ENCODE results near the gene PTP4A2.

Gene PTP4A2

DNA sequence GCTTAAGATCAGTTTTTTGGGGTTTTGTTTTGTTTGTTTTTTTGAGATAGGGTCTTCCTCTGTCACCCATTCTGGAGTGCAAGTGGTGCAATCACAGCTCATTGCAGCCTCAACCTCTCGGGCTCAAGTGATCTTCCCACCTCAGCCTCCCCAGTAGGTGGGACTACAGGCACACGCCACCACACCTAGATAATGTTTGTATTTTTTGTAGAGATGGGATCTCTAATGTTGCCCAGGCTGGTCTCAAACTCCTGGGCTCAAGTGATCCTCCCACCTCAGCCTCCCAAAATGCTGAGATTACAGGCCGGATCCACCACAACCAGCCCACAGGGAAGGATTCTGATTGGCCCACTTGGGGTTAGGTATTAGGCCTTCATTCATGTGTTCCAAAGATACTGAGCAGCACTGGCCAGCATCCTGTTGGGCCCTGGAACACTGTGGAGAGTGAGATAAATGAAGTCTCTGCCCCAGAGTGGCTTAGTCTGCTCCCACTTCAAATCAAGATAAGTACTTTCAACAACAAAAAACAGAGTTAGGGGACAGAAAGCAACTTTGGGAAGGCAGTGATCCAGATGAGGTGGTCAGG is 54.7 kb downstream of the PTP4A2 start:
- no peak for DNase-seq

DNA sequence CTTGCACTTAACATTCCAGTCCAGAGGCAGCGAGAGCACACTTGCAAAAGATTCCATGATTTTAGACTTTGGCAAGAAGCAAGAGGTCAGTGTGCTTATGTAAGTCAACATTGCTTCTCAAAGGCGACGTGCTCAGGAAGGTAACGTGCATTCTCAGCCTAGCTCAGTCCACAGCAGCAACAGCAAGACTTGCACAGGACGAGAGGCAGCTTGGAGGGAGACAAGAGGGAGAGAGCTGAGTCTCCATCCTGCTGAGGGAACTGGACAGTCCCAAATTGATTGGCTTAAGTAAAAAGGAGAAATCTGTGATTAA is 56.5 kb downstream of the PTP4A2 start:
- no peak for DNase-seq

DNA sequence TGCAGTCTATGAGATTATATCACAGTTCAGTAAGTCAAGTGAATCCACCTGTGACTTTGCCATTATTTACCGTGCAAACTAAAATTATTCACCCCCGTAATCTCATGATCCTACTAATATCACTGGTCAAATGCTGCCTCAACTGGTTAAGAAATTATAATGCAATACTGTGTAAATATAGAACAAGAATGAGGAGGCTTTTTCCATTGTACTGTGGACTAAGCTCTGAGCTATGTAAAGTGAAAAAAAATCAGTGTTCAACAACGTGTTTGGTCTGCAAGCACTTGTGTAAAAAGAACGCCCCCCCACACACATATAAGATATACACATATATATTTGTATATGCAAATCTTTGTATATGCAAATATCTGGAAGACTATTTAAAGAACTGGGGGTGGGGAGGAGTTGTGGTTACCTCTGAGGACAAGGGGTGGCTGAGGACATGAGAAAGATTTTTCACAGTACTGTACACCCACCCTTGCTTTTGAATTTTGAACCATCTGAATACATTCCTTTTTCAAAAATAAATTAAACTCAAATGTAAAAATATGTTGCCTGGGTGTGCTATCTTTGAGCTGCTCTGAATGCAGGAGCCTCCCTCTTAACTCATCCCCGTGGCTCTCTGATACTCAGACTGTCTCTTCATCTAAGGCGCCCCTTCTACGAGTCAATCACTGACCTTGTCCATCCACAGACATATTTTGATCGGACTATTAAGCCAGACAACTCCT is 57.0 kb downstream of the PTP4A2 start:
- DNase-seq: no peak

DNA sequence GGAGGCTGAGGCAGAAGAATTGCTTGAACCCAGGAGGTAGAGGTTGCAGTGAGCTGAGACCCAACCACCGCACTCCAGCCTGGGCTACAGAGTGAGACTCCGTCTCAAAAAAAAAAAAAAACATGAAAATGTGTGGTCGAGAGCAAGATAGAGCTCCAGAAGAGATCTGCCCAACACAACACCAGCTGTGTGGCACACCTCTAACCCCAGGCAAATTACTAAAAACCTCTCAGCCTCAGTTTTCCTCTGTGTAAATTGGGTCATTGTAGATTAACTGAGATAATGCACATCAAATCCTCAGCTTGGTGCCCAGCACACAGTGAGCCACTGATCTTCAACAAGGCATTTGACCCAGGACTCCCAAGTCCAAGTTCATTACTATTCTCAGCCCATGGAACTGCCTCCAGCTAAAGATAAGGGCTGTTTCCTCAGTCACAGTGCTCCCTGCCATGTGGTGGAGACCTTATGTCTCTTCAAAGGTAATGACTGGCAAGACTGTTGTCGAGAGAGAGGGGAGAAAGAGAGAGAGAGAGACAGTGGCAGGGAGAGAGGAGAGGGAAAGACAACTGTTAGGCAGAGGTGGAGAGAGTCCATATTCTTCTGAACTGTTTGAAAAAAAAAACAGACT is 58.1 kb downstream of the PTP4A2 start:
- no peak for DNase-seq

DNA sequence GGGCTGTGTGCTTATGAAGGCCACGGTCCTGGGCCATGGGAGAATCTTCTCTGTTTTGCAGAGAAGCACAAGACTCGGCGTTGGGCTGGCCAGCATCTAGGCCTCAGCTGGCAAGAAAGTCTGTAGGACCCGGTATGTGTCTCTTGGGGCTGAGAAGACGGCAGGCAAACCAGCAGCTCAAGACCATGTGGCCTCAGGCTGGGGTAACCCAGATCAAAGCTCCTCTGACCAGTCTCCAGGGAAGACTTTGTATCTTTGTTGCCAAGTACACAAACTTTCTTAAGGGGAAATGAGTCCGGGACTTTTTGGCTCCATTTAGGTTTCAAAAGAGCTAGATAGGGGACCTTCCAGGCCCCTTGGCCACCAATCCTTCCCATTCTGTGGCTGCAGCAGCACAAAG is 60.1 kb downstream of the PTP4A2 start:
- no peak for DNase-seq

DNA sequence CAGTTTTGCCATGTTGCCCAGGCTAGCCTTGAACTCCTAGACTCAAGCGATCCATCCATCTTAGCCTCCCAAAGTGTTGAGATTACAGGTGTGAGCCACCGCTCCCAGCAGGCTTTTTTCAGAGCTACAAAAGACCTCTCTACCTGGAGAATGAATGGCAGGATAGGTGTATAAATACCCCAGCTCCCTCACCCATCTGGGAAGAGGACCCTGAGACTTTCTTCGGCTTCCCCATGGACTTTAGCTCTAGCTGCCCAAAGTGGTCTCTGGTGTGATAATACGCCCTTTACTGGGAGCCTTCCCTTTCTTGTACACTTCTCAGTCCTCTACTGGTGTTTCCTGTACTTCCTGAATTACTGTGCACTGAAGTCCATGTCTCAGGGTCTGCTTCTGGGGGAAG is 60.6 kb downstream of the PTP4A2 start:
- DNase-seq: no peak

DNA sequence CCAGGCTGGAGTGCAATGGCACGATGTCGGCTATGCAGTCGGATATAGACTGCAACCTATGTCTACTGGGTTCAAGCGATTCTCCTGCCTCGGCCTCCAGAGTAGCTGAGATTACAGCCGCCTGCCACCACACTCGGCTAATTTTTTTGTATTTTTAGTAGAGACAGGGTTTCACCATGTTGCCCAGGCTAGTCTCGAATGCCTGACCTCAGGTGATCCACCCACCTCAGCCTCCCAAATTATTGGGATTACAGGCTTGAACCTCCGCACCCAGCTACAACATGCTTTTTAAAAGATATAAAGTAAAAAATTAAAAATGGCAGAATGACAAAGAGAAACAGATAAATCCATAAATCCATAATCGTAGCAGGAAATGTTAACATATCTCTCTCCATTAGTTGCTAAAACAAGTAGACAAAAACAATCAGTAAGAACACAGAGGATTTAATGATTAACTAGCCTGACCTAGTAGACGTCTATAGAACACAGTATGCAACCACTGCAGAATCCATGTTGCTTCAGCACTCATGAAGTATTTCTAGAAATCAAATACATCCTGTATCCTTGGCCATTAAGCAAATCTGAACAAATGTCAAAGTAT is 62.4 kb downstream of the PTP4A2 start:
- no peak for DNase-seq

DNA sequence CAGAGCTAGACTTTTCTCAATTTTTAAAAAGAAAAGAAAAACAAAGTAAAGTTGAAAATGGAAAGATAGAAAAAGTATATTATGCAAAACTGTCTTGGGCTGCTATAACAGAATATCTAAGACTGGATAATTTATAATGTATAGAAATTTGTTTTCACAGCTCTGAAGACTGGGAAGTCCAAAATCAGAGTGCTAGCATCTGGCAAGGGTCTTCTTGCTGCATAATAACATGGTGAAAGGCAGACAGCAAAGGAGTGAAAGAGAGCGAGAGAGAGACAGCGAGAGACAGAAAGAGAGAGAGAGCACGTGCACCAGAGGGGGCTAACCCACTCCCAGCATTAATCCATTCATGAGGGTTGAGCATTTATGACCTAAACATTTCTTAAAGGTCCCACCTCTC is 63.2 kb downstream of the PTP4A2 start:
- no peak for DNase-seq

DNA sequence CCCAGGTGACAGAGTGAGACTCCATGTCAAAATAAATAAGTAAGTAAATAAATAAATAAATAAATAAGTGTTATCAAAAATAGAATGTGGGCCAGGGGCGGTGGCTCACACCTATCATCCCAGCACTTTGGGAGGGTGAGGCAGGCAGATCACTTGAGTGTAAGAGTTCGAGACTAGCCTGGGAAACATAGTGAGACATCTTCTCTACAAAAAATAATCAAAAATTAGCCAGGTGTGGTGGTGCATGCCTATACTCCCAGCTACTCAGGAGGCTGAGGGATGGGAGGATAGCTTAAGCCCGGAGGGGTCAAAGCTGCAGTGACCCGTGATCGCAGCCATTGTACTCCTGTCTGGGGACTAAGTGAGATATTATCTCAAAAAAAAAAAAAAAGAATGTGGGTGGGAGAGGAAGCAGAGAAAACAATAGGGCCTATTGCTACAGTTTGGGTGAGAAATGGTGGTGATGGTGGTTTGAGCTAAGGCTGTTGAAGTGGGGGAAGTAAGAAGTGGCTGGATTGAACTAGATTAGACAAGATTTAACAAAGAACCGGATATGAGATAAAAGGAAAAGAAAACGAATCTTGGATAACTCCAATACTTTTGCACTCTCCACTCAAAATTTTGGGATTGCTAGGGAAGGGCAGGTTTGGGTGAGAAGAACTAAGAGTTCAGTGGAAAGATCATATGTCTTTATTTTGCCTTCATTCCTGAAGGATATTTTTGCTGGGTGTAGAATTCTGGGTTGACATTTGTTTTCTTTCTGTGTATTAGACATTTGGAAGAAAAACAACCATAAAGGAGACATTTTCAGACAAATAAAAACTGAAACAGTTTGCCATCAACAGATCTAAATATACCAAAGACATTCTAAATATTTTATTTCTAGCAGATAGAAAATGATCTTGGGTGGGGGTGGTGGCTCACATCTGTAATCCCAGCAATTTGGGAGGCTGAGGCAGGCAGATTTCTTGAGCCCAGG is 65.2 kb downstream of the PTP4A2 start:
- no peak for DNase-seq

DNA sequence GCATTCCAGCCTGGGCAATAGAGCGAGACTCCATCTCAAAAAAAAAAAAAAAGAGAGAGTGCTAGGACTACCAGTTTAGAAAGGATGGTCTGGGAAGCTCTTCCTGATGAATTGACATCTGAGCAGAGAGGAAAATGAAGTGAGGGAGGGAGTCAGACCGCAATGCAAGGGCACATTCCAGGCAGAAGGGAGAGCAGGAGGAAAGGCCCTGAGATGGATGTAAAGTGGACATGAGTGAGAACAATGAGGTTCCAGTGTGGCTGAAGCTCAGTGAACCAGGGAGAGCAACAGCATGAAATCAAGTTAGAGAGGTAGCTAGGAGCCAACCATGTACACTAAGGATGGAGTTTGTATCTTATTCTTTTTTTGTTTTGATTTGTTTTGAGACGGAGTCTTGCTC is 66.5 kb downstream of the PTP4A2 start:
- no peak for DNase-seq

DNA sequence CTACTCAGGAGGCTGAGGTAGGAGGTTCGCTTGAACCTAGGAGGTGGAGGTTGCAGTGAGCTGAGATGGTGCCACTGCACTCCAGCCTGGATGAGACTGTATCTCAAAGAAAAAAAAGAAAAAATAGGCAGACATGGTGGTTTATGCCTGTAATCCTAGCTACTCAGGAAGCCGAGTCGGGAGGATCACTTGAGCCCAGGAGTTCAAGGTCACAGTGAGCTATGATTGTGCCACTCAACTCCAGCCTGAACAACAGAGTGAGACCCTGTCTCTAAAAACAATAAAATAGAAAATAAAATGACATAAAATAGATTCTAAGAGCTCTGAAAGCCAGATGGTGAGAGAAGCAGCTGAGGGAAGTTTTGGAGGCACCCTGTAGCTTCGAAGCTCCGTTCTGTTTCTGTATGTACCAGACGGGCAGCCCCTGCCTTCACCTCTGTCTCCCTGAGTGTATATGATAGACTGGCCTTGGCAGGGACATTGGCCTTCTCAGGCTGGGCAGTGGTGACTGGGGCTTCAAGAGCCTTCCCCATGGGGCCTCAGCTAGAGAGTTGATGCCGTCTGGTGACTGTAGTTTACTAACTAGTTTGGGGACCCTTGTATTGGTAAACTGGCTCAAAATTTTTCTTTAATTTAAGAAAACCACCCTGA is 68.0 kb downstream of the PTP4A2 start:
- no peak for DNase-seq

DNA sequence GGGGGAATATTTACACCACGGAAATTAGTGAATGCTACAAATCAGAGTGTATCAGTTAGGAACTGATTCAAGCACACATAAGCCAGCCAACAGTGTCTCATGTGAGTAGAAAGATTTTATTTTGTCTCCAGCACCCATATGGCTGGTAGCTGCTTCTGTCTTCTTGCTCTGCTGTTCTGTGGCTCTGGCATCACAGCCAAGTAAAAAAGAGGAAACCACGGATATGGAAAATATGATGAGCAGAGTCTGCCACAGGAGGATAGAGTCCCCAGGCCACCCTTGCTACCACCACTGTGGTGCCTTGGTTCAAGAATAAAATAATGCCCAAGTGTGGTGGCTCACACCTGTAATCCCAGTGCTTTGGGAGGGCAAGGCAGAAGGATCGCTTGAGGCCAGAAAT is 68.7 kb downstream of the PTP4A2 start:
- DNase-seq: no peak

DNA sequence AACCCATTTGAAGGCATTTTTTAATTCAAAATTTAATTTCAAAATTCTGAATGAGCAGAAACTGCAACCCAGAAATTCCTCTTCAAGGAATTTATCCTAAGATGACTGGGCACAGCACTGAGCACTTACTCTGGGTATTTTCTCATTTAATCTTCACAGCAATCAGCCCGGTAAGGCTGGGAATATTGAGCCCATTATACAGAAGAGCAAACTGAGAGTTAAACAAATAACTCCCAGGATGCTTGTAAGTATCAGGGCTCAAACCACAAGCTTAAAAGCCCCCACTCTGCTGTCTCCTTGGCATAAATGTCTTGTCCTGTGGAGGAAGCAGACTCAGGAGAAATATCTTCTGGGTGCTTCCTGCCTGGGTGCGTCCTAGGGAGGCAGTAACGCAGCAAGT is 69.3 kb downstream of the PTP4A2 start:
- DNase-seq: no peak

DNA sequence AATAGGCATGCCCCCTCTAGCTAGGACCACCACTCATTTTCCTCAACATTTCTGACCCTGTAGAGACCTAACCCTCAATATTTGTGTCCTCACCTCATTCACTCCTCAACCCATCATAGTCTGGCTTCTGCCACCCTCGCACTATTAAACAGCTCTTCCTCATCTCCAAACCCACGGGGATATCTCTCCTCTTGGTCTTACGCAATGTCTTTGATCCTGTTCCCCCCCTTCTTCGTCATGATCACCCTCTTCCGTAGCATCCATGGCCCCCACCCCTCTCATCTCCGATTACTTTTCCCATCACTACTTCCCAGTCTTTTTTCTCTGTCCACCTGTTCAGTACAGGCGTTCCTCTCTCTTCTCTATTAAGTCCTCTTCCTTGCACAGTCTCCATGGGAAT is 70.6 kb downstream of the PTP4A2 start:
- DNase-seq: no peak

DNA sequence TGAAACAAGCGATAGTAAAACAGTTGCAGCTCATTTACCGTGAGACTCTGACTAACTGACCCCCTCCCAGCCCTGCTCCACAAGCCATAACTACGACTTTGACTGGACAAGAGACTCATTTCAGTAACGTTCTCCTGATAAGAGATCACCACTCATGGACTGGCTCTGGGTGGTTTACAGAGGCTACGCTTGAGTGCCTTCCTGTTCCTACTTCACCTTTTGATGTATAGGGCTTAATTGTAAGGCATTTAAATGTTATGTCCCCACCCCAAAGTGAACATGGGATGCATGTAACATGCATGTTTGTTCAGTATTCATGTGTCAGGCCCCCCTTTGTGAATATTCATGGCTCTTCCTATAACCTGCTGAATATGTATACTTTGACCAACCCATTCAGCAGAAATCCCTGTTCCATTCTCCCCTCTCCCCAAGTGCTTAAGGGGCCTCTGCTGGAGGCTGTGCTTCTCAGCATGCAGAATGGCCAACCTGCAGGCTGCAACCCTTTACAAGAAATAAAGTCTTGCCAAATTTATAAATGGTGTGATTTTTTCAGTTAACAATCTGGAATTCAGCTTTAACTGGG is 71.6 kb downstream of the PTP4A2 start:
- peak; percentile 2 for DNase-seq

DNA sequence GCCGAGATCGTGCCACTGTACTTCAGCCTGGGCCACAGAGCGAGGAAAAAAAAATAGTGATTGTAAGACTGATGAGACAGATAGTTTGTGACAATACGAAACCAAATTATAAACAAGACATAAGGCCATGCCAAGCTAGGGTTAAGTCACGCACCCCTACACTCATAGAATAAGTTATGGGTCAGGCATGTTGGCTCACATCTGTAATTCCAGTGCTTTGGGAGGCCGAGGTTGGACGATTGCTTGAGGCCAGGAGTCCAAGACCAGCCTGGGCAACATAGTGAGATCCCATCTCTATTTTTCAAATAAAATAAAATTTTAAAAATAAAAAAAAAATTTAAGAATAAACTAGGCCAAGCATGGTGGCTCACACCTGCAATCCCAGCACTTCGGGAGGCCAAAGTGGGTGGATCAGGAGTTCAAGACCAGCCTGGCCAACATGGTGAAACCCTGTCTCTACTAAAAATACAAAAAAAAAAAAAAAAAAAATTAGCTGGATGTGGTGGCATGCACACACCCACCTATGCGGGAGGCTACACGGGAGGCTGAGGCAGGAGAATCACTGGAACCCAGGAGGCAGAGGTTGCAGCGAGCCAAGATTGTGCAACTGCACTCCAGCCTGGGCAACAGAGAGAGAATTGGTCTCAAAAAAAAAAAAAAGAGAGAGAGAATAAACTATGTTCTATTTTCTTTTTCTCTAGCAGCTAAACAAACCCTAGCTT is 72.3 kb downstream of the PTP4A2 start:
- DNase-seq: no peak

DNA sequence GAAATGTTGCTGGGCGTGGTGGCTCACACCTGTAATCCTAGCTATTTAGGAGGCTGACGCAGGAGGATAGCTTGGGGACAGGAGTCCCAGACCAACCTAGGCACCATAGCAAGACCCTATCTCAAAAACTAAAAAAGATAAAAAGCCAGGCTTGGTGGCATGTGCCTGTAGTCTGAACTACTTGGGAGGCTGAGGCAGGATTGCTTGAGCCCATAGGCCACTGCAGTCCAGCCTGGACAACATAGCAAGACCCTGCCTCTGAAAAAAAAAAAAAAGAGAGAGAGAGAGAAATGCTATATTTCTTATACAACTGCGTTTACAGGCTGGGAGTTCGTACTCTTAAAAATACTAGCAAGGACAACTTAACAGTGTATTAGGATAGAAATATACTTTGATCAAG is 76.1 kb downstream of the PTP4A2 start:
- DNase-seq: no peak

DNA sequence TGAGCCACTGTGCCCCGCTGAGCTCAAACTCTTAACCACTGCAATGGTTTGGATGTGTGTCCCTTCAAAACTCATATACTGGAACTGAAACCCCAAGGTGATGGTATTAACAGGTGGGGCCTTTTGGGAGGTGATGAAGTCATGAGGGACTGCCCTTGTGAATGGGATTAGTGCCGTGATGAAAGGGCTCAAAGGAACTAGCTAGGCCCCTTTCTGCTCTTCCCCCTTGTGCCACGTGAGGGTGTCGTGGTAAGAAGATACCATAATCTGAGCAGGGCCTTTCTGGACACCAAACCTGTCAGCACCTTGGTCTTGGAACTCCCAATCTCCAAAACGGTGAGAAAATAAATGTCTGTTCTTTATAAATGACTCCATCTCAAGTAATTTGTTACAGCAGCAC is 76.8 kb downstream of the PTP4A2 start:
- no peak for DNase-seq

DNA sequence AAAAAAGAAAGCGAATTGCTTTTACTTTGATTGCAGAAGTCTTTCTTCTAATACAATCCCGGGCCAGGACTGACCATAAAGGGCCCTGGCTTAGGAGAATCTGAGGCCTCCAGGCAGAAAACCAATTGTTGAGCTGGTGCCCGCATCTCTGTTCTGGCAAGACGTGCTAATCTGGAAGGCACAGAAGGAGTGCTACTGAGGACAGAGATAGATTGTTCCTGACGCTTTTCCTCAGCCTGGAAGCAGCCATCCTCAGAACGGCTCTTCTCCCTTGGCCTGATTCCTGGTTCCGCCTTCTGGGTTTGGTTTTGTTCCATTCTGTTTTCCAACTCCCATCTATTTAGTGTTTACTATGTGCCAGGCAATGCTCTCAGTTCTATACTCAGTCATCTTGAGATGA is 77.6 kb downstream of the PTP4A2 start:
- no peak for DNase-seq

DNA sequence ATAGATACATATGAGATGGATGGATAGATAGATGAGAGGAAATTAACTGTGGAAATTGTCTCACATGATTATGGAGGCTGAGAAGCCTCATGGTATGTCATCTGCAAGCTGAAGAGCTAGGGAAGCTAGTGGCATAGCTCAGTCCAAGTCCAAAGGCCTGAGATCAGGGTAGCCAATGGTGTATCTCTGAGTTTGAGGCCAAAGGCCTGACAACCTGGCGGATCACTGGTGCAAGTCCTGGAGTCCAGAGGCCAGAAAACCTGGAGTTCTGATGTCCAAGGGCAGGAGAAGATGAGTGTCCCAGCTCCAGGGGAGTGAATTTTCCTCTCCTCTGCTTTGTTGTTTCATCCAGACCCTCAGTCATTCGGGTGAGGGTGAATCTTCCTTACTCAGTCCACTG is 78.4 kb downstream of the PTP4A2 start:
- DNase-seq: no peak

DNA sequence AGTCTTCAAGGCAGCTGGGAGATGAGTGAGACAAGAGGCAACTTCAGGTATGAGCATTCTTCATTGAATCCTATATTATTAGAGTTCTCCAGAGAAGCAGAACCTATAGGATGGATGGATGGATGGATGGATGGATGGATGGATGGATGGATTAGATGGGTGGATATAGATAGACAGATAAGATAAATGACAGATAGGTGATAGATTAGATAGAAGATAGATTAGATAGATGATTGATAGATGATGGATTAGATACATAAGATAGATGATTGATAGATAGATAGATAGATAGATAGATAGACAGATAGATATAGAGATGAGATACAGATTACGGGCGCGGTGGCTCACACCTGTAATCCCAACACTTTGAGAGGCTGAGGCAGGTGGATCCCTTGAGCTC is 79.1 kb downstream of the PTP4A2 start:
- DNase-seq: no peak

DNA sequence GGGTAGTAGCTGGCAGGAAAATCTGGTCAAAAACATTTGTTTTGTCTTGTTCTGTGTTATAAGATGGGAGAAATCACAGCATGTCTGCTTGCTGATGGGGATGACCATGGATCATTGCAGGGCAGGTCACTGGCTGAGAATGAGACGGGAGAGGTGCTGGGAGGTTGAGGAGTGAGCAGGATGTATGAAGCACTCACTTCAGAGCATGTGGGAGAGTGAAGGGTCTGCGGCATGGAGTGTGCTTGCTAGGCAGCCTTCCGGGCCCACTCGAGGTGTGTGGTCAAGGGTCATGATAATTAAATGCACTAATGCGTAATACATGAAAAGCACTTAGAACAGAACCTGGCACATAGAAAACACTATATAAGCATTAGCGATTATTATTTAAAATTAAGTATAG is 80.3 kb downstream of the PTP4A2 start:
- DNase-seq: no peak

All from NCI-H345 (cell line).